ENCODE measurements around the gene NOL9.

DNA sequence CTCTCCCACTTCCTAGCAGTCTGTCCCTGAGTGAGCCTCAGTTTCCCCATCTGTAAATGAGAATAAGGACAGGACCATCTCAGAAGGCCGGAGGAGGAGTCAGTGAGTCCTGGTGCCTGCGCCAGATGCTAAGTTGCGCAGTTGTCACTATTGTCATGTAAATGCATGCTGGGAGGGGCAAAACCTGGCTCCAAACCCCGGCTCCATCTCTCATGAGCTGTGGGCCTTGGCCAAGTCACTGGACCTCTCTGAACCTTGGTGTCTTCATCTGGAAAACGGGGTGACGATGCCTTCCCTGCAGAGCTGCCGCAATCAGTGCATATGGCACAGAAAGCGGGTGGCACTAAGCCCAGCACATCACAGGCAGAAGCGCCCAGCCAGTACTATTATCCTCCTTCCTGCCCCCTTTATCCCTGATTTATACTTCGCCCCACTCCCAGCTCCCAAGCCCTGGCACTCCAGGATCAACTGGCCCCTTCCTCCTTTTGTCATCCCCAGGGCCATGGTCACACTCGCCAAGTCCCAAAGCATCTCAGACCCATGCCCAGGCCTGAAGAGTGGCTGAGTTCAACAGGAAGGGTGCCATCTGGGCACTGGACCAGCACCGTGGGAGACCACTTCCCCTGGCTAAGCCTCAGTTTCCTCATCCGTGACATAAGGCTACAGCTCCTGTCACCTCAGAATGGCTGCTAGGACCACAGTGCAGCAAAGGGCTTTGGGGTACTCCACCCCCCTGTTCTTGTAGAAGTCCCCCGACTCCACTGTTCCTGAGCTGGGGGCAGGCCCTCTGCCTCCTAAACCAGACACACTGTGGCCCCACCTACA lies 58.6 kb downstream of the NOL9 start:
- TF ChIP-seq, protein P1, sequence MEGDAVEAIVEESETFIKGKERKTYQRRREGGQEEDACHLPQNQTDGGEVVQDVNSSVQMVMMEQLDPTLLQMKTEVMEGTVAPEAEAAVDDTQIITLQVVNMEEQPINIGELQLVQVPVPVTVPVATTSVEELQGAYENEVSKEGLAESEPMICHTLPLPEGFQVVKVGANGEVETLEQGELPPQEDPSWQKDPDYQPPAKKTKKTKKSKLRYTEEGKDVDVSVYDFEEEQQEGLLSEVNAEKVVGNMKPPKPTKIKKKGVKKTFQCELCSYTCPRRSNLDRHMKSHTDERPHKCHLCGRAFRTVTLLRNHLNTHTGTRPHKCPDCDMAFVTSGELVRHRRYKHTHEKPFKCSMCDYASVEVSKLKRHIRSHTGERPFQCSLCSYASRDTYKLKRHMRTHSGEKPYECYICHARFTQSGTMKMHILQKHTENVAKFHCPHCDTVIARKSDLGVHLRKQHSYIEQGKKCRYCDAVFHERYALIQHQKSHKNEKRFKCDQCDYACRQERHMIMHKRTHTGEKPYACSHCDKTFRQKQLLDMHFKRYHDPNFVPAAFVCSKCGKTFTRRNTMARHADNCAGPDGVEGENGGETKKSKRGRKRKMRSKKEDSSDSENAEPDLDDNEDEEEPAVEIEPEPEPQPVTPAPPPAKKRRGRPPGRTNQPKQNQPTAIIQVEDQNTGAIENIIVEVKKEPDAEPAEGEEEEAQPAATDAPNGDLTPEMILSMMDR (IDR thresholded peaks at IDR 0.05), result no peak
- no peak for TF ChIP-seq EZH2phosphoT487 (IDR thresholded peaks at IDR 0.05)

Measured in neural progenitor cell (in vitro differentiated cells).